SU-DHL-6 (cell line): ENCODE data around the gene IL27RA.

Experiments
- H2AFZ ChIP-seq: fragments of 200-600 bp; sonication (generic); 2 replicates; pipeline ENCODE4 v1.6.1; 2014; ENCODE audit warnings: low read depth, mild to moderate bottlenecking, moderate library complexity, mixed read lengths, antibody characterized with exemption, low read length; ENCODE audit not compliant: severe bottlenecking
- H3F3A ChIP-seq: fragments of 200-600 bp; shearing (Covaris generic); 2 replicates; pipeline ENCODE4 v1.6.0; 2016; ENCODE audit warnings: antibody characterized with exemption, mild to moderate bottlenecking; ENCODE audit not compliant: insufficient read depth
- H3K27ac ChIP-seq: fragments of 200-600 bp; sonication (generic); 2 replicates; pipeline ENCODE4 v1.5.1; 2016; ENCODE audit warnings: low read depth, mild to moderate bottlenecking, low read length, moderate library complexity, mixed read lengths
- H3K27me3 ChIP-seq: fragments of 200-600 bp; sonication (generic), shearing (Covaris generic); 2 replicates; pipeline ENCODE4 v1.6.0; 2014; ENCODE audit warnings: mild to moderate bottlenecking, low read length
- H3K36me3 ChIP-seq: fragments of 200-600 bp; sonication (generic); 2 replicates; pipeline ENCODE4 v1.6.1; 2014; ENCODE audit warnings: mild to moderate bottlenecking, low read length, mixed read lengths
- H3K4me2 ChIP-seq: fragments of 300-600, 200-600 bp; shearing (Covaris generic), sonication (generic); 2 replicates; pipeline ENCODE4 v1.6.0; 2014; ENCODE audit warnings: low read length, low read depth, mild to moderate bottlenecking; ENCODE audit not compliant: poor library complexity, severe bottlenecking
- H3K4me3 ChIP-seq: fragments of 200-600 bp; sonication (generic); 2 replicates; pipeline ENCODE4 v1.5.1; 2014; ENCODE audit warnings: antibody characterized with exemption, low read length, mild to moderate bottlenecking, mixed read lengths; ENCODE audit not compliant: insufficient read depth, poor library complexity, severe bottlenecking
- H3K79me2 ChIP-seq: fragments of 200-600 bp; sonication (generic); 2 replicates; pipeline ENCODE4 v1.6.1; 2014; ENCODE audit warnings: mild to moderate bottlenecking, low read length, moderate library complexity; ENCODE audit not compliant: insufficient read depth
- H3K9ac ChIP-seq: fragments of 200-600 bp; sonication (generic); 2 replicates; pipeline ENCODE4 v1.7.0; 2014; ENCODE audit warnings: mild to moderate bottlenecking, low read length
- H3K9me2 ChIP-seq: fragments of 200-600 bp; sonication (generic); replicated peaks from 2 replicates; pipeline ENCODE4 v1.6.1; 2014; ENCODE audit warnings: low read length; ENCODE audit not compliant: insufficient read depth
- H3K9me3 ChIP-seq: fragments of 200-600 bp; sonication (generic); 2 replicates; pipeline ENCODE4 v1.6.1; 2014; ENCODE audit warnings: low read length, mixed read lengths; ENCODE audit not compliant: insufficient read depth
- H4K20me1 ChIP-seq: fragments of 200-600 bp; sonication (generic); 2 replicates; pipeline ENCODE4 v1.6.1; 2014; ENCODE audit warnings: low read depth, mild to moderate bottlenecking, antibody characterized with exemption, low read length, moderate library complexity, mixed read lengths
- CTCF ChIP-seq: fragments of 200-600 bp; sonication (generic); IDR thresholded peaks from one replicate; pipeline ENCODE4 v1.5.1; 2017; ENCODE audit warnings: antibody characterized with exemption, mild to moderate bottlenecking, low read length, moderate library complexity; ENCODE audit not compliant: insufficient read depth, poor library complexity, severe bottlenecking
- EZH2phosphoT487 ChIP-seq: fragments of 200-600 bp; sonication (generic), shearing (Covaris generic); conservative IDR thresholded peaks from 2 replicates; pipeline ENCODE4 v1.6.1; 2018; ENCODE audit warnings: mild to moderate bottlenecking, antibody characterized with exemption, low read length, moderate library complexity, mixed read lengths

Gene IL27RA

GRCh38 chr19:14073925-14074838 lies 42.6 kb downstream of the IL27RA start:
- Histone ChIP-seq H3K27ac (peak overlapping the region; percentile 43), H3F3A (no peaks in the 10 kb centered on the region; the same call in 1 of the 2 replicates), H4K20me1 (no peaks in the 10 kb centered on the region), H3K9ac (peak overlapping the region; percentile 58), H3K4me2 (peak overlapping the region; percentile 99), H2AFZ (peak overlapping the region; percentile 61), H3K27me3 (no peaks in the 10 kb centered on the region), H3K36me3 (no peaks in the 10 kb centered on the region), H3K9me3 (no peaks in the 10 kb centered on the region), H3K79me2 (no peaks in the 10 kb centered on the region), H3K4me3 (peak overlapping the region; percentile 58), H3K9me2 (no peaks in the 10 kb centered on the region)
- TF ChIP-seq CTCF (no peak), EZH2phosphoT487 (no peak)

GRCh38 chr19:14078411-14078810 lies 46.8 kb downstream of the IL27RA start:
- H3K9ac ChIP-seq, result no peak overlapping the region
- H4K20me1 ChIP-seq, result no peaks in the 10 kb centered on the region
- no peak overlapping the region for H2AFZ ChIP-seq
- no peaks in the 10 kb centered on the region for H3K36me3 ChIP-seq
- no peak for TF ChIP-seq EZH2phosphoT487
- no peak for TF ChIP-seq CTCF
- H3K9me3 ChIP-seq, result no peaks in the 10 kb centered on the region
- H3K27me3 ChIP-seq, result no peaks in the 10 kb centered on the region
- H3K4me3 ChIP-seq, result no peak overlapping the region
- no peaks in the 10 kb centered on the region; the same call in 1 of the 2 replicates for H3F3A ChIP-seq
- H3K9me2 ChIP-seq, result no peaks in the 10 kb centered on the region
- no peak overlapping the region for H3K4me2 ChIP-seq
- no peak overlapping the region for H3K27ac ChIP-seq
- H3K79me2 ChIP-seq, result no peaks in the 10 kb centered on the region

DNA sequence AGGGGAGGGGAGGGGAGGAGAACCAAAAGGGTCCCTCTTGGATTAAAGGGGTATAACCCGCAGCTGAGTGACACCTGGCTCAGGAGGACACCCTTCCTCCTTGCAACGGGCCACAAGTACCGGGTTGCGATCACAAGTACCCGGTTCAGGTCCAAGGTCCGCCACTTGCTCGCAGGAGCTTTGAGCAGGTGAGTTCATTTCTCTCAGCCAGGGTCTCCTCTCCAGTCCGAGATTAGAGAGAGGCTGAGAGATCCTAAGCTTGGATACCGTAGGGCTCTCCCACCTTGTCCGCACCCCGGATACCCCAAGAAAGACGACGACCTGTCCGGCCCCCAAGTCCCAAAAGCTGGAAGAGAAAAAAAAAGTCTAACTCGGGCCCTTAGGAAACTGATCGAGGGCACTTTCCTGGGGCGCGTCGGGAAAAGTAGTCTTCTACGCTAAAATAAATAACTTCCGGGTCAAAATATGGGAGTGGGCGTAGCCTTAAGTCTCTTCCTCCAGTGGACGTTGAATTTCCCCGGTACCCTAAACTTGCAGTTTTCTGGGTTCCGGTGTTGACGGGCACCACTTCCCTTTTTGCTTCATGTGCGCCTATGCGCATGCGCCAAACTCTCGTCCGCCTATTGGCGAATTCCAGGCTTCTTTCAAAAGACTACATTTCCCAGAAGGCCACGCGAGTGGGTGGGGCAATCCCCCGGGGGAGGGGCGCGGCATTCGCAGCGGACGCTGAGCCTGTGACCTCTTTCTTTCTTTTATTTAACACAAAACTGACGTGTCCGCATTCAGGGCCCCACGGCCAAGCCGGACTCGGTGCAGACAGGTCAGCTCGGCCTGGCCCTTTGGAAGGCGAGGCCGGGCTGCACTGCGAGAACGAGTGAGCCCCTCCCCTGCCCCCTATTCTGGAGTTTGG lies 49.6 kb downstream of the IL27RA start:
- peak overlapping the region; percentile 89 for H2AFZ ChIP-seq
- no peaks in the 10 kb centered on the region for H3K27me3 ChIP-seq
- peak overlapping the region; percentile 74 for H3K9ac ChIP-seq
- H3K36me3 ChIP-seq, result no peaks in the 10 kb centered on the region
- peak overlapping the region; percentile 73 for H3K4me2 ChIP-seq
- peak overlapping the region; percentile 33; the same call in 1 of the 2 replicates for H3K27ac ChIP-seq
- no peaks in the 10 kb centered on the region for H4K20me1 ChIP-seq
- TF ChIP-seq CTCF (no peak), EZH2phosphoT487 (no peak)
- no peaks in the 10 kb centered on the region for H3K9me2 ChIP-seq
- H3K9me3 ChIP-seq, result no peaks in the 10 kb centered on the region
- no peaks in the 10 kb centered on the region; the same call in 1 of the 2 replicates for H3F3A ChIP-seq
- H3K79me2 ChIP-seq, result no peaks in the 10 kb centered on the region
- H3K4me3 ChIP-seq, result peak overlapping the region; percentile 82
